GM11168 (cell line): ENCODE data around the gene SELP.
"Not testable (repeated sequence)": the region's sequence is repeated elsewhere in the genome, so short reads cannot be mapped to it uniquely, and the experiment has no call there.

Experiments used
- in situ Hi-C: fragments of 300-500 bp; cut with MboI; formaldehyde crosslinking; loops from one replicate; pipeline ENCODE4 v1.12.0; 2022; ENCODE audit warnings: low sequenced_read_pairs; ENCODE audit not compliant: unreplicated experiment

The SELP gene

GRCh38 chr1:169630006-169630405 is at the start of gene SELP:
SELP (minus strand) TSS chr1:169630124; CDS start chr1:169630074, 50 bp downstream.
- in situ Hi-C loops: no loop called here

DNA sequence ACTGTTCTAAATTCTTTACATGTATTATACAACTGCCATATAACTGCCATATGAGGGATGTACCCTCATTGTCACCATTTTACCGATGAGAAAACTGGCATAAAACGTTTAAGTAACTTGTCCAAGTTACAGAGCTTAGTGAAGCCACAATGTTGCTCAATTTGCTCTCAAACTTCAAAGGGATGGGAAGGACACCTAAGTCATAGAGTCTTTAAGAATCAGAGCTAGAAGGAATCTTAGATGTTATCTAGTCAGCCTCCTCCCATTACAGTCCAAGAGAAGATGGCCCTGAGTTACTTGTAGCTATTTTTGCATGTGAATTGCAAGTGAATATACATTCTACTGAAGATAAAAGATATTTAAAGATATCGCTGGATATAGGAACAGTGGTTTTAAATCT is 49.8 kb upstream of the SELP start:
- in situ Hi-C loops: no loop called here

DNA sequence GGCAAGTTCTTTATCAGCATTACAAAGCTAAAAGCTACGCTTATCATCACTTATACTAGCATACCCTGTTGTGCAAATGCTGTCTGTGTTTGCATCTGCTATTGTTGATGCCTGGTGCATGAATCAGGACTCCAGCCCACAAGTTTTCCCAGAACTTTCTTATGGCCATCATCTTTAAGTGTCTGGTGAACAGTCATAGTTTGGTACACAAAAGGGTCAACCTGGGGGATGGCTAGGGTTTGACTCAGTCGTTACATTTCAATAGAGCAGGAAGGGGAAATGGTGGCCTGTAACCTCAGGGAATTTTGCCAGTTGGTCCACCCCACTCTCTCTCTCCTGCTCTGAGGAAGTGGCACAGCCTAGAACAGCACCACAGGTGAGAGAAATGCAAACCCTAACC is 46.1 kb upstream of the SELP start:
- in situ Hi-C loops: no loop called here

DNA sequence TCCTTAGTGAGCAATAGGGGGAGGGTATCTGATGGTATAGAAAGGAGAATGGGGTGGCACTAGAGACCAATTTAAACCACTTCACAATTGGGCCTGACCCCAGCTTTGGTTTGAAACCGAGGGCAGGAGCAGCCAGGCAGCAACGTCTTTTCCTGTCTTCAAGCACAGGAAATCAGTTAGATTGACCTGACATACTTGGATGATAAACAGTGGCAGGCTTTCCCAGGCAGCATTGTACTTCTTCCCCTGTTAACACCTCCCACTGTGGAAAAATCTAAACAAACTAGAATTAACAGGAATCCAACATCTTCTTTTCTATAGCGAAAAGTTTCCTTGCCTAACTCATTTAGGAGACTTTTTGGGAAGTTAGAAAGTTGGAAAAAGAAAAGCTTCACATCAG is 40.9 kb upstream of the SELP start:
- in situ Hi-C loops: no loop called here

DNA sequence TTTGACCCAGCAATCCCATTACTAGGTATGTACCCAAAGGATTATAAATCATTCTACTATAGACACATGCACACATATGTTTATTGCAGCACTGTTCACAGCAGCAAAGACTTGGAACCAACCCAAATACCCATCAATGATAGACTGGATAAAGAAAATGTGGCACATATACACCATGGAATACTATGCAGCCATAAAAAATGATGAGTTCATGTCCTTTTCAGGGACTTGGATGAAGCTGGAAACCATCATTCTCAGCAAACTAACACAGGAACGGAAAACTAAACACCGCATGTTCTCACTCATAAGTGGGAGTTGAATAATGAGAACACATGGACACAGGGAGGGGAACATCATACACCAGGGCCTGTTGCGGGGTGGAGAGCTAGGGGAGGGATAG is 40.3 kb upstream of the SELP start:
- in situ Hi-C loops: not testable (repeated sequence)

DNA sequence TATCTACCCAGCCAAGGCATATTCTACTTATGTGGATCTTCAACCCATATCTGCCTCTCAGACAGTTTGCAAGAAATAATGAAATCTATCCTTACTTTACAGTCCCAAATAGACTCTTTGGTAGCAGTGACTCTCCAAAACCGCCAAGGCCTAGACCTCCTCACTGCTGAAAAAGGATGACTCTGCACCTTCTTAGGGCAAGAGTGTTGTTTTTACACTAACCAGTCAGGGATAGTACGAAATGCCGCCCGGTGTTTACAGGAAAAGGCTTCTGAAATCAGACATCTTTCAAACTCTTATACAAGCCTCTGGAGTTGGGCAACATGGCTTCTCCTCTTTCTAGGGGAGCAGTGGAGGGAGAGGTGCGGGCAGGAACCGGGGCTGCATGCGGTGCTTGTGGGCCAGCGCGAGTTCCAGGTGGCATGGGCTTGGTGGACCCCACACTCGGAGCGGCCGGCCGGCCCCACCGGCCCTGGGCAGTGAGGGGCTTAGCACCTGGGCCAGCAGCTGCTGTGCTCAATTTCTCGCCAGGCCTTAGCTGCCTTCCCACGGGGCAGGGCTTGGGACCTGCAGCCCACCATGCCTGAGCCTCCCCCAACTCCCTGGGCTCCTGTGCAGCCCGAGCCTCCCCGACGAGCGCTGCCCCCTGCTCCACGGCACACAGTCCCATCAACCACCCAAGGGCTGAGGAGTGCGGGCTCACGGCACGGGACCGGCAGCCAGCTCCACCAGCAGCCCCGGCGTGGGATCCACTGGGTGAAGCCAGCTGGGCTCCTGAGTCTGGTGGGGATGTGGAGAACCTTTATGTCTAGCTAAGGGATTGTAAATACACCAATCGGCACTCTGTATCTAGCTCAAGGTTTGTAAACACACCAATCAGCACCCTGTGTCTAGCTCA is 38.0 kb upstream of the SELP start:
- in situ Hi-C loops: not testable (repeated sequence)

DNA sequence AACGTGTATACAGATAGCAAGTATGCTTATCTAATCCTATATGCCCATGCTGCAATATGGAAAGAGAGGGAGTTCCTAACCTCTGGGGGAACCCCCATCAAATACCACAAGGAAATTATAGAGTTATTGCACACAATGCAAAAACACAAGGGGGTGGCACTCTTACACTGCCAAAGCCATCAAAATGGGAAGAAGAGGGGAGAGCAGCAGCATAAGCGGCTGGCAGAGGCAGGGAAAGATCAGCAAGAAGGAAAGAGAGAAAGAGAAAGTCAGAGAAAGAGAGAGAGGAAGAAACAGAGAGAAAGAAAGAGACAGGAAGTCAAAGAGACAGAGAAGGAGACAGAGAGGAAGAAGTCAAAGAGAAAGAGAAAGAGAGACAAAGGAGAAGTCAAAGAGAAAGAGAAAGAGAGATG is 37.3 kb upstream of the SELP start:
- in situ Hi-C loops: not testable (repeated sequence)

DNA sequence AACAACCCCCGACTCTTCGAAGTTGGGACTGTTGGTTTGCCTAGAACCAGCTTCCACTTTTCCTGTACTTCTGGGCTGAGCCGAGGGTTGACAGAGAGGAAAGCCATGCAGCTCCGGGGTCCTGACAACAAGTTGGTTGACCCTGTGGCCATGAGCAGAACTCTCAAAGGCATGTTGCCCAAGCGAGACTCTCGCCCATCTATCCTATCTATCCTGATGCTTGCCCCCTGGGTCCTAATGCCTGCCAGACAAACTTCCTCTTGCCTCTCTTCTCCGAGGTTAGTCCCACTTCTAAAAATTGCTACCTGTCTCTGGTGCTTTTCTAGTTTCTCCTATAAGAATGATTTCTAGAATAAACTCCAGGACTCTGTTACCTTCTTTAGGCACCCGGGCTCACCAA is 32.8 kb upstream of the SELP start:
- in situ Hi-C loops: not testable (repeated sequence)

DNA sequence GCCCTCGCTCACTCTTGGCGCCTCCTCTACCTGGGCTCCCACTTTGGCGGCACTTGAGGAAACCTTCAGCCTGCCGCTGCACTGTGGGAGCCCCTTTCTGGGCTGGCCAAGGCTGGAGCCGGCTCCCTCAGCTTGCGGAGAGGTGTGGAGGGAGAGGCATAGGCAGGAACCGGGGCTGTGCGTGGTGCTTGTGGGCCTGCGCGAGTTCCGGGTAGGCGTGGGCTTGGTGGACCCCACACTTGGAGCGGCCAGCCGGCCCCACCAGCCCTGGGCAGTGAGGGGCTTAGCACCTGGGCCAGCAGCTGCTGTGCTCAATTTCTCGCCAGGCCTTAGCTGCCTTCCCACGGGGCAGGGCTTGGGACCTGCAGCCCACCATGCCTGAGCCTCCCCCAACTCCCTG is 31.1 kb upstream of the SELP start:
- in situ Hi-C loops: not testable (repeated sequence)

- in situ Hi-C loops: not testable (repeated sequence)
Observed at GRCh38 chr1:169658777-169659176, 28.9 kb upstream of the SELP start.

DNA sequence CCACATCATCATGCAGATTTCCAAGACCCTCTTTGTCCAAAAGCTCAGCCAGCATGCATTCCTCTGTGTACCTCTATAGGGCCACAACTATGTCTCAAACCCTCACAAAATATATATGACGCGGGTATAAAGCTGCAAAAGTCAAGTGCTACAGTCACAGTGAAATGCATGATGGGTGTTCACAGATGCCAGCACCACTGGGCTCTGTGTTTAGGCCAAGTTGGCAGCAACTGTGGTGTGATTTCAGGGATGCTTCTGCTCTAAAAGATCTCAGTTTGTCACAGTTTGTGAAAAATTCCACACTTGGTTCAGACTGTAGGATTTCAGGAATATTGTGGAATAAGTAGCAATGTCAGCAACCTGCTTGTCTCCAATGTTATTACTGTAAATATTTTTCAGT is 23.9 kb upstream of the SELP start:
- in situ Hi-C loops: no loop called here

- in situ Hi-C loops: no loop called here
Observed at GRCh38 chr1:169651035-169651434, 21.1 kb upstream of the SELP start.

DNA sequence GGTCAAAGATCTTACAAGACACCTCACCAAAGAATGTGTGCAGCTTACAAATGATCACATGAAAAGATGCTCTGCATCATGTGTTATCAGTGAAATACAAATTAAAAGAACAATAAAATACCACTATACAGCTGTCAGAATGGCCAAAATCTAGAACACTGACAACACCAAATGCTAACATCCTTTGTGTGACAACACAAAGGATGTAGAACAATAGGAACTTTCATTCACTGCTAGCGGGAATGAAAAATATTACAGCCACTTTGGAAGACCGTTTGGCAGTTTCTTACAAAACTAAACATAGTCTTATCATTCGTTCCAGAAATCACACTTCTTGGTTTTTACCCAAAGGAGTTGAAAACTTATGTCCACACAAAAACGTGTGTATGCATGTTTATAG is 20.6 kb upstream of the SELP start:
- in situ Hi-C loops: no loop called here

DNA sequence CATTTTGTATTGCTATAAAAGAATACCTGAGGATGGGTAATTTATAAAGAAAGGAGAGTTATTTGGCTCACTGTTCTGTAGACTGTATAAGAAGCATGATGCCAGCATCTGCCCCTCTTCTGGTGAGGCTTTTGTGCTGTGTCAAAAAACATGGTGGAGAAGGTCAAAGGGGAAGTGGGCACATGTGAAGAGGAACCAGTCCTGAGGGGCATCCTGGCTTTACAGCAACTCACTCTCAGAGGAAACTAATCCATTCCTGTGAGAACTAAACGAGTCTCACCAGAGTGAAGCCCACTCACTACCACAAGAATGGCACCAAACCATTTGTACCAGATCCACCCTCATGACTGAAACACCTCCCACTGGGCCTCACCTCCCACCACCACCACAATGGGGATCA is 18.8 kb upstream of the SELP start:
- in situ Hi-C loops: no loop called here

GRCh38 chr1:169648187-169648586 is 18.3 kb upstream of the SELP start:
- in situ Hi-C loops: no loop called here

DNA sequence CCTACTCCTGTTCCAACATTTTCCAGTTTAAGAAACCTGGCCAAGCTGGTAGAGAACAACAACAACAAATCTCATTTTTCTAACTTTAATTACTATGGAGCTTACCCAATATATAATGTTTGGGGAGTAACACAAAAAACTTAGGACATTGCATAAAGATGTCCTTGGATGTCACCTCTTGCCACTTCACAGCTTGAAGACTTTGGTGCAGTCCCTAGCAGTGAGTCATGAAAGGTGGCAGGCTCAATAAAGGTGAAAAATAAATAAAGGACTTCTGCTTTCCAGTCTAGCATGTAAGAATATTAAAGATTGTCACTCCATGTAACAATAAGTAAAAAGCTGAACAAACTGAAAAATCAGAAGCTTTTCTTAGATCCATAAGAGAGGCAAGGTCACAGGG is 17.6 kb upstream of the SELP start:
- in situ Hi-C loops: no loop called here

- in situ Hi-C loops: no loop called here
Observed at GRCh38 chr1:169644297-169644696, 14.4 kb upstream of the SELP start.

DNA sequence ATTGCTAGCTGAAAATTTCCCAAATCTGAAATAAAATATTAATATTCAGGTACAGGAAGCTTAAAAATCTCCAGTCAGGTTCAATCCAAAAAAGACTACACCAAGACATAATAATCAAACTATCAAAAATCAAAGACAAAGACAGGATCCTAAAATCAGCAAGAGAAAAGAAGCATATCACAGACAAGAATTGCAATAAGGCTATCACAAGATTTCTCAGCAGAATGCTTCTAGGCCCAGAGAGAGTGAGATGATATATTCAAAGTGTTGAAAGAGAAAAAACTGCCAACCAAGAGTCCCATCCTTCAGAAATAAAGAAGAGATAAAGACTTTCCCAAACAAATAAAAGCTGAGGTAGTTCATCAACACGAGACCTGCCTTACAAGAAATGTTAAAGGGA is 5.0 kb upstream of the SELP start:
- in situ Hi-C loops: no loop called here

DNA sequence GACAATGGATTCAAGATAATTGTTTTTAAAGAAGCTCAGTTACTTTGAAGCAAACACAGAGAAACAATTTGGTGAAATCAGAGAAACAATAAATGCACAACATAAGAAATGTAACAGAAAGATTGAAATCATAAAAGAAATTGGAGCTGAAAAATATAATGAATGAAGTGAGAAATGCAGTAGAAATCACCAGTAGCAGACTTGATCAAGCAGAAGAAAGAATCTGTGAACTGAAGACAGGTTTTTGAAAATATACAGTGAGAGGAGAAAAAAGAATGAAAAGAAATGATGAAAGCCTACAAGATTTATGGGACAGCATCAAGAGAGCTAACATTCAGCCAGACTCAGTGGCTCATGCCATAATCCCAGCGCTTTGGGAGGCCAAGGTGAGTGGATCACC is 4.2 kb upstream of the SELP start:
- in situ Hi-C loops: no loop called here

GRCh38 chr1:169631249-169631648 is 1.3 kb upstream of the SELP start:
- in situ Hi-C loops: no loop called here

- in situ Hi-C loops: no loop called here
Observed at GRCh38 chr1:169624912-169625311, 5.0 kb downstream of the SELP start.

DNA sequence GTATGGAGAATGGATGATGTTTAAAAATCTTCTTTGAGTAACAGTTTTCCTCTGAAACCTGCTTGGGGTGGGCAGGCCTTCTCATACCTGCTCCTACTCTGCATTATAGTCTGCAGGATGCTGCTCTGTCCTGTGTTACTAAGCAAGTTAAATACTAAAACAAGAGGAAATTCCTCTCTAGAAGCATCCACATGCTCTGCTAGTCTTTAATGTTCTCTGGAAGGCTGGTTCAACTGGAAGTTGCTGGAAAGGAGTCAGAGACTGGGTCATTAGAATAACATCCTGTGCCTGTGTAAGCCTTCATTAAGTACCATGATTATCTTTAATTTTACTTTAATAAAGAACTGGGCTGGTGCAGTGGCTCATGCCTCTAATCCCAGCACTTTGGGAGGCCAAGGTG is 5.8 kb downstream of the SELP start:
- in situ Hi-C loops: no loop called here
